GM18507 (cell line): ENCODE measurements around the gene EIF4B.
A peak's percentile ranks its signal among the peaks of the same experiment; 100 is the strongest.

Source experiments
- DNase-seq: peaks from one replicate; pipeline ENCODE4 v3.0.0; 2011; ENCODE audit warnings: low read depth; ENCODE audit not compliant: insufficient read length; ENCODE audit errors: extremely low spot score
- FAIRE-seq: peaks from 2 replicates; lab custom pipeline; 2011; peaks lifted over from hg19 to GRCh38; lab: Jason Lieb, UNC

EIF4B gene

DNA sequence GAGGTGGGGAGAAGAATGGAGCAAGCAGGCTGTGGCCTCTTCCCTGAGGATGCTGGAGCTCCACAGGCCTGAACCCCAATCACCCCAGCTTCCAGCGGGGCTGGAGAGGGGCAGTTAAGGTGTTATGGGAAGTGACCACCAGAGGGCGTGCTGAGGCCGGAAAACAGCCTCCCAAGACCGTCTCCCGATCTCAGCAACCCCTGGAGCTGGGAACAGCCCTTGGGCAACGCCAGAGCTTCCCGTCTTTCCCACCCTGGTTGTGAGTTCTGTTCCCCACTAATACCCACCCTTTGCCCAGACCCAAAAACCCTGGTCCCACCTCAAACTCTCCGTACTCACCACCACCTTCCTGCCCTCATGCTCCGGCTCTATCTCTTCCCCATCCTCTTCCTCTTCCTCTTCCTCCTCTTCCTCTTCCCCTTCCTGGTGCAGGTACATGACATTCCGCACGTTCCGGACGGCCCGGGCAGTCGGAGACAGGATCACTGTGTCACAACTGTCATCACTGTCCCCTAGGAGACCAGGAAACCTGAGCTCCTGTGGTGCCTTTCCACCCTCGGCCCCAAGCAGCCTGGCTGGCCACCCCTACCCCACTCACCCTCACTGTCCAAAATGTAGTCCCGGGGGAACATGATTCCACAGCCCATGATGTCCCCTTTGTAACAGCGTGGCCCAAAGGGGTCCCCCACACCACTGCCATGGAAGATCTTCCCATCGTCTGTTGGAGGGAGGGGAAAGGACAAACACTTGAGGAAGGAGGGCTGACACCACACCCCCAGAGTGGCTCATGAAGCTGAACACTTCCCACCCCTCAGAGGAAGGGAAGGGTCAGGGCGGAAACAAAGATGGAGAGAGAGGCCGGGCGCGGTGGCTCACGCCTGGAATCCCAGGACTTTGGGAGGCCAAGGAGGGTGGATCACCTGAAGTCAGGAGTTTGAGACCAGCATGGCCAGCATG is 60.0 kb downstream of the EIF4B start:
- DNase-seq (peak; percentile 71), FAIRE-seq (peak; percentile 83)

DNA sequence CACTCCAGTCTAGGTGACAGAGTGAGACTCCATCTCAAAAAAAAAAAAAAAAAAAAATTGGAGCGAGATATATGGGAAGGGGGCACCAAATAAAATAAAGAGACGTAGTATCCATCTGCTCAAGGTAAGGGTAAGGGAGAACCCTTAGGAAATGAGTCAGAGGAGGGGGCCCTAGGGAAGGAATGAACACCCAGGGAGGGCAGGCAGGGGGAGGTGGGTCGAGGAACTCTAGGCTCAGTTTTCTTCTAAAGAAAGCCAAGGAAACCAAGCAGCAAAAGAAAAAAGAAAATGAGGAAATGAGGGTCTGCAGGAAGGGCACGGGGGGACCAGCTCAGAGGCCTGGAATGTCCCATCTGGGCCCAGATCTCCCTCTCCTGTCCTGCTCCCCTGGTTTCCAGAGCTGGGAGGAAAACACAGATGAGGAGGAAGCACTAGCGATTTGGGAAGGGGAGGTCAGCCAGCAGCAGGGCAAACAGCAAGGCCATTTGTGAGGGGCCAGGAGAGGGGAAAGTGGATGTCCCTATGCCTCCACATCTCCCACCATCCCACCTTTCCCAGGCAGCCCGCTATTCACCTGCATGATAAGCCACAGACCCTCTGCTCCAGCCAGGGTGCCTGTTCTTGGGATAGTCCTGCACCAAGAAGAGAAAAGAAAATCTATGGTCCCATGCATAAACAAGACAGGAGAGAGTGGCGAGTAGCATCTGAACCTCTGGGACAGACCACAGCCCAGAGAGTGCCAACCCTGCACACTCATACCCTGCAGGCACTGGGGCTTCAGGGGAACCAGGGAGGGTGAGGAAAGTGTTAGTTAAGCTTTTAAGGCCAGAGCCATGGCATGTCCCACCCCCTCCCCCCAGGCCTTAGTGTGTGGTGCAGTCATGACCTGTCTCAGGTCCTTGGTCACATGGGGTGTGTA is 61.1 kb downstream of the EIF4B start:
- DNase-seq: no peak
- no peak for FAIRE-seq

- no peak for FAIRE-seq
- DNase-seq: no peak
These were observed 61.9 kb downstream of the EIF4B start for GRCh38 chr12:53067993-53068770.

DNA sequence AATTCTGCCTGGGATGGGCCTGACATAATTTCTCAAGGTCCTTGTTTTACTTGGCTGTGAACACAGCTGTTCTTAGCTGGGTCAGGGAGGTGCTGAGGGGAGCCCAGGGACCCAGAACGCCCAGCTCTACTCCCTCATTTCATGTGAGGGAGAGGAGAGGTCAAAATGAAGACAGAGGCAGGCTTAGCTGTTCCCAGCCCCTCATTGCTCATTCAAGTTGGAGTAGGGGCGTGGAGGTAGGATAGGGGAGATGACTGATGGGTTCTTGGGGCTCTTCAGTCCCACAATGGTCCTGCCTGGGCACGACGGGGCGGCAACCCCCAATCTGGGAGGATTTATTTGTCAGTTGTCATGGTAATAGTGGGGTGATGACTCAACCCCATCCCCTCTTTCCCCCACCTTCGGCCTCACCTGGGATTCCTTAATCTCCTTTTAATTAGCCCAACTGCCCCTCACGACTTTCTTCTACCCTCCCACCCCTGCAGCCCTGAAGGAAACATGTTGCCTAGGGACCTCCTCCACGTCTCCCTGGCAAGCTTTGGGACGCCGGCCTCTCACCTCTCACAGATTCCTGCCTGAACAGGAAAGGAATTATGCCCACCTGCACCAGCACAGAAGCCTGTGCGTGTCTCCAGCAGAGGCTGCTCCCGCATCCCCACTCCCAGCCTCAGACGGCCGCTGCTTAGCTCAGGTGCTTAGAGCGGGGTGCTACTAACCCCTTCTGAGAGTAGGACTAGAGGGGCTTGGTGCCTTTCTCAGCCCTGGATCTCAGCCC is 62.7 kb downstream of the EIF4B start:
- DNase-seq (no peak), FAIRE-seq (no peak)

DNA sequence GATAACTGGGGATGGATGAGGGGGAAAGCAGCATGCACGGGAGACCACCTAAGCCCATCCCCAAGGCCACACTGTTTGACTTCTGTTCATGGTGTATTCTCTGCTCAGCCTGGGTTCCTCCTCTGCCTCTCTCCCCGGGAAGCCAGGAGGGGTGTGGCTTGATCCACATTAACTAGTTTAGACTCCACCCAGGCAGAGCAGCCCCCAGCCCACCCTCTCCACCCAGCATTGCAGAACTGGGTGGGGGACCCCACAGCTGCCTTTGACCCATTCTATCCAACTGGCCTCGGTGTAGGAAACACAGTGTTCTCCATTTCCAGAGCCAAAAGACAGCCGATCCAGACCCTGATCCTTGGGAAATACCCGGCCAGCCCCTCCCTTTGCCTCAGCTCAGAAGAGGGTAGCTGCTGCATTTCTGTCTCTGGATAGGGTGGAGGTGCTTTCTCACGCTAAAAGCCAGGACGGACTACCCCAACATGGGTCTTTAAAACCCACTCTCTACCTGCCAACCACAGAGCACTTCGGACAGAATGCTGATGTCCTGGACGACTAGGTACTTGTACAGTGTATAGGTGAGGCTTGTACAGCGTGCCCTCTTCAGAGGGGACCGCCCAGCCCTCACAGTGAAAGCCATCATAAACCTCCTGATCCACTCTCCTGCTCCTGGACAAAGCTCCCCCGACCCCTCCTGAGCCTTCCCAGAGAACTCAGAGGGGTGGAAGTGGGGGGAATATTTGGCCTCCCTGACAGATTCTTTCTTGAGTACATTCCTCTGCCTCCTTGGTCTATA is 63.6 kb downstream of the EIF4B start:
- DNase-seq (no peak), FAIRE-seq (no peak)

DNA sequence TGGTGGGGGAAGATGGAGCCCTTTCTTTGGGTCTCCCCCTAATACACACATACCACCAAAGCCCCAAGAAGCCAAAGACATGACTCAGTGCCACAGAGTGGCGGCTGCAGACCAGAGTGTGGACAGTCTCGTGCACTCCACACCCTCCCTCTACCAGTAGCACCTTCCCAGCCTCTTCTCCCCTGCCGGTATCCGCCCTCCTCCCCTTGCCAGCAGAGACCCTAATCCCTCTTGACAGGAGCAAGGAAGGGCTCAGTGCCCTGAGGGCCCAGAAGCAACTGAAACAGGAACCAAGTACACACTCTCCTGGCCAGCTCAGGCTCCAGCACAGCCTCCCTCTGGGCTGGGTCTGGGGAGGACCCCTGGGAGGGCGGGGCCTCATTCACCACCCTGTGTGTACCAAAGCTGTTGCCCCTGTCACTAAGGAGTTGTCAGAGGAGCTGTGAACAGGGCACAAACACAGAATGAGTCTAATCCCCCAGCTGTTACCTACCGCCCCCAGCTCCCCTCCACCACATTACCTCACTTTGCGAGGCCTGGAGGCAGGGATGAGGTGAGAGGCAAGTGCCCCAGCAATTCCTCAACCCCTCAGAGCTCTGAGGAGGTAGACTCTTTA is 64.7 kb downstream of the EIF4B start:
- no peak for FAIRE-seq
- DNase-seq: no peak

DNA sequence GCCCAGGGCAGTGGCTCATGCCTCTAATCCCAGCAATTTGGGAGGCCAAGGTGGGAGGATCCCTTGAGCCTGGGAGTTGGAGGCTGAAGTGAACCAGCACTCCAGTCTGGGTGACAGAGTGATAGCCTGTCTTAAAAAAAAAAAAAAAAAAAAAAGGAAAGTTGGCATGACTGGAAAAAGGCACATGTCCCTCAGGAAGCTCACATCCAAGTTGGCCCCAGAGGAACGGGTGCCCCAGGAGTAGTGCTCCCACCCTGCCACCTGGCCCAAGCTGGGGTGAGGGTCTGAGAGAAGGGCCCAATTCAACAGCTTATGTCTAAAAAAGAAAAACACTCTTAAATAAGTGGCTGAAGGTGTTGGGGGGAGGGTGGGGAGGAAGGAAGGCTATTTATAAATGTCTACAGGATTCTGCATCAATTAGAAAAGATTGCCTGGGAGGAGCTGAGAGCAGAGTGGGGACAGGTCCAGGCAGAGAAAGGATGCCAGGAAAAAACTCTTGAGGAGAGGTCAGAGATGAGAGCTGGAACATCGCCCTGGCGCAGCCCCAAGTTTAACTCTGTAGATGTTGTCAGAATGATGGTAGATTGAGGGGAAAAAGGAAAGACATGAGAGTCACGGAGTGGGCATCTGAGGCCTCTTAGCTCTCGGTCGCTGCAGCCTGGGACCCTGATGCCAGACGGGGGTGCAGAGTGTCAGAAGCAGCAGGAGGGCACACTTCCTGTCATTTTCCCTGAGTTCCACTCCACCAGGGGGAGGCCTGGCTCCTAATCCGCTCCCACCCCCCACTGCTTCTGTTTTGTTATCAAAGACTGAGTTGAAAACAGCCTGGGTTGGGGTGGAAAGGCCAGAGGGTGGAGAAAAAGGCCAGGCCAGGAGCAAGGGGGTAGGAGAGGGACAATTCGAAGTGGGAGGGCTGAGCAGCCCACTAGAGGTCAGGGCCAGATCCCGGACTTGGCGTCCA is 65.6 kb downstream of the EIF4B start:
- DNase-seq: no peak
- FAIRE-seq: no peak

DNA sequence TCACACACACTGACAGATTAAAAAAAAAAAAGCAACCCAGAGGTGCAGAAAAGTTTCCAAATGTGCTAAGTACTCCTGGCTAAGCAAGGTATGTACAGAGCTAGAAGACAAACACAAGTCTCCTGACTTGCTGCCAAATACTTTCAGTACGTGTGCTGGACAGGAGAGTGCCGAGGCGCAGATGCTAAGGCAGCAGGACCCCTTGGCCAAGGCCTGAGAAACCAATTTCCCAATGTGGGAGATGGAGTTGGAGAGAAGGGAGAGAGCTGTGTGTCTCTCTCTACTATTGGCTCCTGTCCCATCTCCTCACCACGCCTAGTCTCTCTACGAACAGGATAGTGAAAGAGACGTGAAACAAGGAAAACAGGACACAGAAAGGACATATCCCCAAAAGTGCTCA is 67.6 kb downstream of the EIF4B start:
- FAIRE-seq (no peak), DNase-seq (no peak)

DNA sequence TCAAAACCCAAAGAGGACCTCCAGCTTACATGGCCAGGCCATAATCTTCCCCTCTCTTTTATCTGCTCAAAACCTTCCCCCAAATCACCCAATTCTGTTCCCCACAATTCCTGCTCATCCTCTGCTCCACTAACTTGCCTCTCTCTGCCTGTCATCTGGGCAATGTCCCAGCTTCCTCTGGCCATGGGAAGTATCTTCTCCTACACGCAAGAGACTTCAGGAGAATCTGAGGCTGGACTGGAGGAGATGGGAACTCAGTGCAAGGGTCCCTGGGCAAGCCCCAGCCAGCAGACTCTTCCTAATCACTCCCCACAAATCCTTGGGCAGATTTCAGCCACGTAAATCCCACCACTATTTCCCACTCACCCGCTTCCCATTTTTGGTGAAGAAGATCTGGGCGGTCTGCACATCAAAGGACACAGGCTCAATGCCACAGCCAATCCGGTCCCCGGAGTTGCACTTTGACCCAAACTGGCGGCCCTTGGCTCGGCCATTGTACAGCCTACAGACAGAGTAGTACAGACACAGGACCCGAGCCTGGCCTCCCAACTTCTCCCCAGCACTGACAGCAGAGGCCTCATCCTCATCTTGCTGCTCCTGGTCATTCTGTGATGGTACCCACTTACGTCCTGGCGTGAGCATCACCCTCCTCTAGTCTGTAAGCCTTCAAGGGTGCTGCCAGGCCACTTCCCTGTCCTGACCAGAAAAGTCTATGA is 68.2 kb downstream of the EIF4B start:
- FAIRE-seq (no peak), DNase-seq (no peak)

DNA sequence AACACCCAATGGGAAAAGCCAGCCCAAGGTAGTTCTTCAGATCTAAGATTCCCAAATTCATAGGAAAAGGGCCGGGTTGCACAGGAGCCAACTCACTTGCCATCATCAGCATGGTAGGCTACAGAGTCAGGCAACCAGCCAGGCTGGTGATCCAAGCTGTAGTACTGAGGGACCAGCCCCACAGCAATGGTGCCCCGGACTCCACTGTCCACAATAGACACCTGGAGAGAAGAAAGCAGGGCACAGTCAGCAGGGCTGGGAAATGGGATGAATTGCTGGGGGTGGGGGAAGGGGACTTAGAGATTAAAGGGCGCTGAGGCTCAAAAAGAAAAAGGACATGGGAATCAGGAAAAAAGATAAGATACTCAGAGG is 68.7 kb downstream of the EIF4B start:
- no peak for FAIRE-seq
- no peak for DNase-seq

GRCh38 chr12:53076461-53076860 is 70.2 kb downstream of the EIF4B start:
- FAIRE-seq (no peak), DNase-seq (no peak)

GRCh38 chr12:53077030-53077429 is 70.8 kb downstream of the EIF4B start:
- DNase-seq (no peak), FAIRE-seq (no peak)

- DNase-seq: no peak
- no peak for FAIRE-seq
These were observed 72.4 kb downstream of the EIF4B start for GRCh38 chr12:53078425-53079225.

GRCh38 chr12:53079226-53080117 is 73.2 kb downstream of the EIF4B start, which contains the start of gene SPRYD3:
SPRYD3 (minus strand) TSS chr12:53079390; CDS start chr12:53079333, 57 bp downstream.
- FAIRE-seq (peak; percentile 95), DNase-seq (peak; percentile 100)
